ENCODE data around the gene JAM2. TPM values are rescaled to one million over a fixed set of nuclear protein-coding genes. Genes with fewer than 3 reads are reported as not detected.
A peak's percentile ranks its signal among the peaks of the same experiment; 100 is the strongest.

JAM2 gene
- total and polyA plus RNA-seq, 2 of the 4 experiments (the other 2 are of a cell fraction) = 0.72 to 2.1 TPM

GRCh38 chr21:25734904-25735645, 96.0 kb downstream of the JAM2 start, which contains the start of the genes ATP5PF and GABPA:
Gene ATP5PF, minus strand, starts transcription at chr21:25734904. Its CDS starts 5,110 bp downstream, at chr21:25729794.
Gene GABPA, plus strand, starts transcription at chr21:25734972. Its CDS starts 6,627 bp downstream, at chr21:25741599.
- Histone ChIP-seq H3K4me2 (ENCODE audit: low read depth, low read length) (peak within 1 kb of the TSS; percentile 94), H3K9me3 (ENCODE audit: control insufficient read depth, insufficient read depth, low read length) (no peaks in the 10 kb centered on the region), H3K14ac (replicated peaks; ENCODE audit: low read depth, low read length) (peak within 1 kb of the TSS; percentile 100), H3K56ac (ENCODE audit: extremely low read depth, insufficient read depth, low read length) (peak within 1 kb of the TSS; percentile 100), H2AFZ (replicated peaks; ENCODE audit: low read length, poor library complexity) (peak within 1 kb of the TSS; percentile 100), H4K20me1 (ENCODE audit: insufficient read depth, low read length) (peaks cover 7% of the 10 kb centered on the region), H2AK5ac (ENCODE audit: low read depth, low read length) (peak within 1 kb of the TSS; percentile 99), H4K91ac (ENCODE audit: insufficient read depth, low read depth, low read length) (peak within 1 kb of the TSS; percentile 100), H3K18ac (ENCODE audit: low read depth, low read length) (peak within 1 kb of the TSS; percentile 93), H3K9me1 (ENCODE audit: insufficient read depth, low read length) (no peaks in the 10 kb centered on the region), H3K4me1 (ENCODE audit: control insufficient read depth, insufficient read depth, low read length) (no peaks in the 10 kb centered on the region), H2BK15ac (ENCODE audit: low read depth, low read length) (peak within 1 kb of the TSS; percentile 99), H3K4ac (ENCODE audit: low read depth, low read length) (peak within 1 kb of the TSS; percentile 100), H3K4me3 (ENCODE audit: insufficient read depth, low read depth, low read length) (peak within 1 kb of the TSS; percentile 53), H4K8ac (ENCODE audit: low read depth in 2 of 2, low read length in 2 of 2) (peak within 1 kb of the TSS; percentile 95 to 100), H2AK9ac (replicated peaks; ENCODE audit: low read depth, low read length, poor library complexity) (peak within 1 kb of the TSS; percentile 99), H3K36me3 (ENCODE audit: control insufficient read depth, insufficient read depth, low read length) (peaks cover 5% of the 10 kb centered on the region), H3K27ac (ENCODE audit: insufficient read depth, low read length) (peak within 1 kb of the TSS; percentile 99), H2BK120ac (ENCODE audit: low read depth, low read length) (peak within 1 kb of the TSS; percentile 100), H2BK20ac (ENCODE audit: low read depth, low read length) (peak within 1 kb of the TSS; percentile 99), H2BK5ac (ENCODE audit: low read depth, low read length, poor library complexity, severe bottlenecking) (peak within 1 kb of the TSS; percentile 99), H3K27me3 (ENCODE audit: control insufficient read depth, insufficient read depth, low read length) (no peaks in the 10 kb centered on the region), H3K23ac (ENCODE audit: low read depth, low read length) (peak within 1 kb of the TSS; percentile 100), H4K5ac (ENCODE audit: low read depth, low read length) (peak within 1 kb of the TSS; percentile 99), H3K79me1 (ENCODE audit: low read depth in 1 of 2, low read length in 2 of 2) (peaks cover 13 to 41% of the 10 kb centered on the region in 2 experiments), H3K9ac (ENCODE audit: low read depth, low read length) (peak within 1 kb of the TSS; percentile 100)
- intact Hi-C loops (cut with micrococcal nuclease) (loop anchor here (1.0 to 5.0 kb wide), 3 partner anchors 128 to 982 kb away; partner anchors contain the start of gene MRPL39), in situ Hi-C loops (cut with MboI; ENCODE audit: low sequenced_read_pairs) (no loop called here), dilution Hi-C loops (cut with HindIII; ENCODE audit: low sequenced_read_pairs, unreplicated experiment) (no loop called here)
- ATAC-seq (ENCODE audit: low read depth) (peak; percentile 88), DNase-seq (peak; percentile 99)
- 0% methylated on average over 12 of the region's 64 CpGs; no CpG with 5 or more reads in 1 of the 2 experiments for WGBS, 2 experiments (ENCODE audit: extremely low coverage in 2 of 2, insufficient read length in 1 of 2)
- ChIA-PET CTCF (interaction anchor here (1.0 kb wide), 1 partner anchor 126 kb away, joined by 3 read pairs; no protein-coding TSS in a partner anchor), POLR2A (ENCODE audit: unreplicated experiment) (no interaction called here)
- no TSS peak for BruUV-seq (replicated peaks)
- TF ChIP-seq MAZ (IDR thresholded peaks at IDR 0.05; ENCODE audit: borderline replicate concordance, low read depth, low read length) (peak; percentile 62; the same call in 1 of the 2 replicates), ELK1 (IDR thresholded peaks at IDR 0.05; ENCODE audit: borderline replicate concordance, low read depth, low read length) (0 out of 2 replicates have a peak, but pooled peaks have one; percentile 41), MXI1 (IDR thresholded peaks at IDR 0.05; ENCODE audit: borderline replicate concordance, low read depth, low read length) (peak; percentile 57), BHLHE40 (IDR thresholded peaks at IDR 0.05; ENCODE audit: low read depth, low read length) (no peak), RAD21 (IDR thresholded peaks at IDR 0.05; ENCODE audit: low read length) (no peak), CEBPB (IDR thresholded peaks at IDR 0.05; ENCODE audit: low read depth, low read length) (no peak), POLR2A (IDR thresholded peaks at IDR 0.05; ENCODE audit: low read depth, low read length) (peak; percentile 62), NFE2L2 (IDR thresholded peaks at IDR 0.05; ENCODE audit: low read depth, low read length) (no peak), FOS (IDR thresholded peaks at IDR 0.05; ENCODE audit: low read depth, low read length) (no peak), USF2 (IDR thresholded peaks at IDR 0.05; ENCODE audit: low read depth, low read length) (no peak), CHD1 (IDR thresholded peaks at IDR 0.05; ENCODE audit: low read depth, low read length) (peak; percentile 72; the same call in 1 of the 2 replicates), RCOR1 (IDR thresholded peaks at IDR 0.05; ENCODE audit: insufficient replicate concordance, low read length) (no peak), RFX5 (IDR thresholded peaks at IDR 0.05; ENCODE audit: low read depth, low read length) (no peak), CTCF (conservative IDR thresholded peaks at IDR 0.05; ENCODE audit: low read depth, low read length) (no peak)
